Cortex of kidney (tissue), 1 donor: ENCODE data around the gene REG3G.

ENCODE experiments used
- DNase-seq: peaks from one replicate; lab custom pipeline; 2025; lab: John Stamatoyannopoulos, UW

REG3G gene

GRCh38 chr2:79025421-79025820 is at the start of gene REG3G:
REG3G (plus strand) TSS chr2:79025702; CDS start chr2:79026094, 392 bp downstream.
- DNase-seq, result no peak

GRCh38 chr2:78977661-78978145 is 47.8 kb upstream of the REG3G start:
- no peak for DNase-seq

- no peak for DNase-seq
Measured at GRCh38 chr2:78978340-78978739, 47.2 kb upstream of the REG3G start.

- no peak for DNase-seq
Measured at GRCh38 chr2:78979380-78980151, 45.9 kb upstream of the REG3G start.

- no peak for DNase-seq
Measured at GRCh38 chr2:78980152-78980465, 45.4 kb upstream of the REG3G start.

- no peak for DNase-seq
Measured at GRCh38 chr2:78980871-78981270, 44.6 kb upstream of the REG3G start.

GRCh38 chr2:78982638-78983330 is 42.7 kb upstream of the REG3G start:
- no peak for DNase-seq

GRCh38 chr2:78984386-78984785 is 41.1 kb upstream of the REG3G start:
- no peak for DNase-seq

- DNase-seq, result no peak
Measured at GRCh38 chr2:78985558-78985957, 39.9 kb upstream of the REG3G start.

GRCh38 chr2:78989051-78989450 is 36.5 kb upstream of the REG3G start:
- no peak for DNase-seq

GRCh38 chr2:78992451-78992806 is 33.1 kb upstream of the REG3G start:
- no peak for DNase-seq

- no peak for DNase-seq
Measured at GRCh38 chr2:78992807-78993517, 32.5 kb upstream of the REG3G start.

- no peak for DNase-seq
Measured at GRCh38 chr2:78993518-78994148, 31.9 kb upstream of the REG3G start.

- DNase-seq, result no peak
Measured at GRCh38 chr2:78994789-78995188, 30.7 kb upstream of the REG3G start.

GRCh38 chr2:78999406-78999805 is 26.1 kb upstream of the REG3G start:
- no peak for DNase-seq

GRCh38 chr2:79000008-79000576 is 25.4 kb upstream of the REG3G start:
- no peak for DNase-seq

- DNase-seq, result no peak
Measured at GRCh38 chr2:79001285-79001684, 24.2 kb upstream of the REG3G start.

GRCh38 chr2:79004680-79005079 is 20.8 kb upstream of the REG3G start:
- DNase-seq, result no peak

GRCh38 chr2:79005216-79005615 is 20.3 kb upstream of the REG3G start:
- no peak for DNase-seq

GRCh38 chr2:79009388-79009787 is 16.1 kb upstream of the REG3G start:
- no peak for DNase-seq

- no peak for DNase-seq
Measured at GRCh38 chr2:79011496-79011895, 14.0 kb upstream of the REG3G start.

GRCh38 chr2:79013629-79014028 is 11.9 kb upstream of the REG3G start:
- DNase-seq, result no peak
